HG03469 (cell line): Measurements from ENCODE around the gene ERG.

Experiments
- ATAC-seq: cut with Tn5 transposase; IDR thresholded peaks from one replicate; pipeline ENCODE4 v1.9.1; 2021; ENCODE audit warnings: mild to moderate bottlenecking, moderate library complexity, moderate number of reproducible peaks; ENCODE audit not compliant: unreplicated experiment

ERG gene

DNA sequence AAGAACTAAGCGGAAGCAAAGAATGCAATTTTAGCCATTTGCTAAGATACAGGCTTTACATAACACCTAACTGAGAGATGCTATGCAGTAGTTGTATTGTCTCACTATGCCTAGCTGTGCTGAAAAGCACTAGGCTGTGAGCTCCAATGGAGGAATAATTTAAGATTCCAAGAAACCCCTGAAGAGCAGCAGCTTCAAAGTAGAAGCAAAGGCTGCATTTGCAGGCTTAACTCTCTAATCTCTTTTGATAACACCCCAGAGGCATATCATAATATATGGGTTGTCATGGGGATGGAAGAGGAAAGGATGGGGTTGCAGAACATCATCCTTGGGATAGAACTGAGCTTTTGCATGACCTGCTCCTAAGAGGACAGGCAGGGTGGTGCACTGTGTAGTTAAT, 102.0 kb downstream of the ERG start:
- ATAC-seq: no peak

DNA sequence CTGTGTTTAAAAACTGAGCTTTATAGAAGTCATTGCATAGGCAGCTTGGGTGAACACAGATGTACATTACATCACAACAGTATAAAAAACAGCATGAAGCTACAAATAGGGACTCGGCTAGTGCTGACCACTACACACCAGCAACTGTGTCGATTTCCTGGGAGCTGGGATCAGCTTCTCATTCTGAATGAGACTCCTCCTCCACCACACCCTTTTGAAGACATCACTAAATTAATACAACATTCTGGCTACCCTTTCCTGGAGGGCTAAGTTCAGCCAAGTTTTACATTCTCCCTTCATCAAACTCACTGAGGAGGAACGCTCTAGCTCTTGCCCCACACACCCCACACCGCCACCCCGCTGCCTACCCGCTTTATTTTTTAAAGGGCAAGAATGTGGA, 102.7 kb downstream of the ERG start:
- no peak for ATAC-seq

GRCh38 chr21:38392661-38393060, 105.6 kb downstream of the ERG start:
- ATAC-seq: no peak

GRCh38 chr21:38389896-38390295, 108.4 kb downstream of the ERG start:
- ATAC-seq: no peak

GRCh38 chr21:38389354-38389676, 109.0 kb downstream of the ERG start:
- no peak for ATAC-seq

DNA sequence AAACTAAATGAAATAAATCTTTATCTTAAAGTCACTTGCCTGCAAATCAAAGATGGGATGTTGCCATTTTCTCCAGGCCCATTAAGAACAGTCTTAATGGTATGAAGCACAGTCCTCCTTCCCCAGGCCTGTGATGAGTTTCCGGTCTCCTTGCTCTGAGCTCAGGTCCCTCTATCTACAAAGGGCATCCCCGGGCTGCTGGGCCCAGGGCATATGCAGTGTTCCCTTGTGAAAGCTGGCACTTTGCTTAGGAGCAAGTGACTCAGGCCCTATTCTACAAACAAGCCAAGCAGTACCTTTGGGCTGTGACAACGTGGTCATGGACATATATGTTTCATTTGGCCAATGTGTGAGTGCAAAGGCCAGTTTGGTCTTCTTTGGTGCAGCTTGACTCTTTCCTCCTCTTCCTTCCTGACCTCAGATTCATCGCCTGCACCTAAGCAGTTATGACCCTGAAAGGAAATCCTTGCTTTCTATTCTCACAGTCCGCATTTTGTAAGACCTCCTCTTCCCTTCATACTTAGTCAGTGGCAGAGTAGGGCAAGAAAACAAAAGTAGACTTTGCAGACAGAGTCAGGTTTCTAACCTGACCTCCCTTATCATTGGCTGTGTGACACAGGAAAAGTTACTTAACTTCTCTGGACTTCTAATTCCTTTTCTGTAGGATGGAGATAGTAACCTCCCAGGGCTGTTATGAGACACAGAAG, 109.5 kb downstream of the ERG start:
- no peak for ATAC-seq

GRCh38 chr21:38388203-38388602, 110.1 kb downstream of the ERG start:
- no peak for ATAC-seq

DNA sequence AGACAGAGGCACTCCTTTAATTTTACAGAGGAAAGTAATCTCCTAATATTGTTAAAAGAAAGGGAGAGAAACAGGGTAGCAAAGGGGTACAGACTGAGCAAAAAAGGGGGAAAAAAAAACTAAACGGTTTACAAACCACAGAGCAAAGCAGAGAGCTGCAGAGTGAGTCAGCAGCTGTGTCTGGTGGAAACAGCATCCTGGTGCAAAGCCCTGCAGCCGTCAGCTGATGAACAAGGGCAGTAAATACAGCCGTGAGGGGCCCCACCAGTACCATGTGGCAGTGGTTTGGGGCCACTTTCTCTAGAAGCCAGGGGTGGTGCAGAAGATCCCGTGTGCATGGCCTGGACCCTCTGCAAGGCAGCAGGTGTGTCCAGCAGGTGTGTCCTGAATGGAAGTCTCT, 111.3 kb downstream of the ERG start:
- no peak for ATAC-seq

GRCh38 chr21:38385427-38386175, 112.7 kb downstream of the ERG start:
- no peak for ATAC-seq

- no peak for ATAC-seq
Measured at GRCh38 chr21:38384675-38385426, 113.4 kb downstream of the ERG start.

- ATAC-seq: no peak
Measured at GRCh38 chr21:38384238-38384560, 114.1 kb downstream of the ERG start.

DNA sequence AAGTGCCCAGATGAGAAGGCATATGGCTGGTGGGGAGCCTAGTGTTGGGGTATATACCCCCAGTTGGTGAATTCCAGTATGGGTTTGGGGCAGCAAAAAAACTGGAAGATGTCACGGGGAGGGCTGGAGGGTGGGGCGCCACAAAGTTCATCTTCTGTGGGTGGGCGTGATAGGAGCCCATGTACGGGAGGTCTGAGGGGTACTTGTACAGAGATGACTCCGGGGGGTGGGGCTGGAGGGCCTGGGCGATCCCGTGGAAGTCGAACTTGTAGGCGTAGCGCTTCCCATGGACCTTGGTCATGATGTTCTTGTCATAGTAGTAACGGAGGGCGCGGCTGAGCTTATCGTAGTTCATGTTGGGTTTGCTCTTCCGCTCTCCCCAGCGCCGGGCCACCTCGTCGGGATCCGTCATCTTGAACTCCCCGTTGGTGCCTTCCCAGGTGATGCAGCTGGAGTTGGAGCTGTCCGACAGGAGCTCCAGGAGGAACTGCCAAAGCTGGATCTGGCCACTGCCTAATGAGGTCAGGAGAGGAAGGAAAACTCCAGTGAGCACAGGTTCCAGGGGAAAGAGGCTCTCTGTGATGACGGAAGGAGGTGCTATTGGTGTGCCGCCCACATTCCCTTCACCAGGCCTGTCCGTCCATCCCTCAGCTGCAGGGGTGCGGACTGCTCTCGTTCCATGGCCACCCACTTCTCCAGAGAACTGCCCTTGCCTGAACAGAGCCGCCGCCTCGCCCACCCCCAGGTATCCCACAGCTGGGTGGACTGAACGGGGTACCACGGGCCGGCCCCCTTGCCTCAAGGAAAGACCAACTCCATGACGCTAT, 114.7 kb downstream of the ERG start:
- no peak for ATAC-seq

DNA sequence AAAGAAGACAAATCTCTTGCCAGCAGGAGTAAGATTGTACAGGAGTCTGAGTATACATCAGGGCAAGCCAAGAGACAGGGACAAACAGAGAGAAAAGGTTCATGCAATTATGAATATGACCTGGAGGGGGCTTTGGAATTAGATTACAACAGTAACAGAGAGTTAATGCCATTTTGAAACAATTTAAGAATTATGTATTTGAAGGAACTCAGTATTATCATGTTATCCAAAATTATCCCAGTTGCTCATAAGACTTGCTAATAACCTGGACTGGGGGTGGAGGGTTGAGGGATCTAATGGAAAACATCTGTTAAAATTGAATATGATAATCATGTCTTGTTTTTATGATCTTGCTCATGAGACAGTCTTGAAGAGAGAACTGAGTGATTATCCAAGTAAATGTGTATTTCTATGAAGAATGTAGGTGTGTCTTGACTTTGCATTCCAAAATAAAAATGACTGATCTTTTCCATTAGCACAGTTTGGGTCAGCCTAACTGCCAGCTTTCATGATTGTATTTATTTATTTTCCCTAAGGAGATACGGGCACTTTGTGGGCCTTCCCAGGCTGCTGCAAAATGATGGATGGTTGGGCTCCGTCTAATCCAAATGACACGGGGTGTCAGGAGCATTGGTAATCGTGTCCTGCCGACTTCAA, 117.7 kb downstream of the ERG start:
- ATAC-seq: no peak

GRCh38 chr21:38379147-38379546, 119.1 kb downstream of the ERG start:
- ATAC-seq: no peak

DNA sequence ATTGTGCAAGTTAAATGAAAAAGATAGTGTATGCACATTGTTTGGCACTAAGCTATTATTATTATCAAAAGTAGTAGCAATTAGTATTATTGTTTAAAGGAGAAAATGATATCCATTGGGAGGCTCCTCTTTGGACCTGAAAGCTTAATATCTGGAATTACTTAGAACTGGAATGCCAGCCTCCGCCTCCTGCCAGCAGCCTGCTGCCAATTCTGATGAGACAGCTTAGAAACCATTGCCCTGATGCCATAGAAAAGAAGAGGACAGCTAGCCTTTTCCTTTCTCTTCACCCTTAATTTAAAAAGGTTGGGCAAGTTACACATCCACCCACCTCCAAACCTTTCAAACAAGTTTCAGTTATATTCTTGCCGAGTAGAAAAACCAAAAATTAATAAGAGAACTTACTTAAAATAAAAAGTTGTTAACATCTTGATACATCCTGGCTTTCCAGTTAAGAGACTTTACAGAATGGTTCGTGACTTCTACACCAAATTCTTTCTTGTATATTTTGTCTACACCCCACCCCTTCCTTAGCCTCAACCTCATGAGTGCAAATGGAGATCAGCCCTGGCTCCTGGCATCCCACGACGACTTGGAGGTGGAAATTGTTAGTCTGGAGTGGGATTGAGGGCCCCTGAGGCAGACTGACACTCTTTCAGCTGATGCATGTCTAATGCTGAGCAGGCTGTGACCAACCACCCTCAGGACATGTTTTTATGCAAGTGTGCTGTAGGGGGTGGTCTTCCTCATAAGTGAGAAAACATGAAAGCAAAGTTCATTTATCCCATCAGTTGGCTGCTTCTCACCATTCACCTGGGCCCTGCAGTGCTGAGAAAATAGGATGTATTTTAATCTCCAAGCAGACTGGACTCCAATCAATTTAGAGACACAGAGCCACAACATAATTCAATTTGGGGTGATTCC, 120.8 kb downstream of the ERG start:
- ATAC-seq: no peak

DNA sequence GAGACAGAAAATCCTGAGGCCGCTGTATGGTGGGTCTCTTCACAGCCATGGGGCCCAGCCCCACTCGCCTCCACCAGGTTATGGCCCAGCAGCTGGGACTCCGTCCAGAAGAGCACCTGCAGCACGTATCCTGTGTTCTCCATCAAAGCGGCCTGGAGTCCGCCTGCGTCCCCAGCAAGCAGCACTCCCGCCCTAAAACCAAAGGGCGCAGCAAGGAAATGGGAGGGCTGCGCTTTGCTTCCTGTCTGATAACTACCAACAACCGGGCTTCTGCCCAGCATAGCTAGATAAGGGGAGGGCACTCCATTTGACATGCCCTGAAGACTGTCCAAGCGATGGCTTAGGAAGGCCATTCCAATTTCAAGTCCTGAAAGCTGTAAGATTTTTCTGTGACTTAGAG, 121.6 kb downstream of the ERG start:
- ATAC-seq: no peak

DNA sequence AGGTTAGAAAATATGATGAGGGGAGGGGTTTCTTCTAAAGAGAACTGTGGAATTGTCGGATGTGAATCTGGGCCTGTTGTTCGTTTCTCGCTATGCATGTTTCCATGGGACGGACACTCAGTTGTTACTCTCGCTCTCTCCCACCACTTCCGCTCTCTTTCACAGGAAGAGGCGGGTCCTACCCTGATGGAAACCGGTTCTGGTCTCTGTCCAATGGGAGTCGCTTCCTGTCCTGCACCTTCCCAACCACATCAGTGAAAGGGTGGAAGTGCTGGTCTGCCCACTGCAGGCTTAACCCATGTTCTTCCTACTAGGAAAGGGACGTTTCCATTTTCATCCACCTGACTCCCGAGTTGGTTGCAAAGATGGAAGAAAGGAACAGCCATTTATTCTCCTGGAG, 122.0 kb downstream of the ERG start:
- no peak for ATAC-seq

DNA sequence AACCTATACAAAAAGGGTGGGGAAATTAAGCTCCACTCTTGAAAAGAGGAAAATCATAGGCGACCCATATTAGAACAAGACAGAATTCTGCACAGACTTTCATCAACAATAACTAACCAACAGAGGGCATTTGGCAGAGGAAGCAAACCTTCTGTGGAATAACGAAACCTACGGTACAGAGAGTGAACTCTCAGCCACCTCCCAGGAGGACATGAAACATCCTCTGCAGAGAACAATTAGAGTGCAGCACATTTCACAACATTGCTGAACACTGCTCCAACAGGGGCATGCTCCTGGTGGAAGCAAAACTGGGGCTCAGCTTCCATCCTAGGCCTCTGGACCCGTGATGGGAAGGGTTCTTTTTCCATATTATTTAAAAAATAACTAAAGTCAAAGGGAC, 130.6 kb downstream of the ERG start:
- no peak for ATAC-seq

DNA sequence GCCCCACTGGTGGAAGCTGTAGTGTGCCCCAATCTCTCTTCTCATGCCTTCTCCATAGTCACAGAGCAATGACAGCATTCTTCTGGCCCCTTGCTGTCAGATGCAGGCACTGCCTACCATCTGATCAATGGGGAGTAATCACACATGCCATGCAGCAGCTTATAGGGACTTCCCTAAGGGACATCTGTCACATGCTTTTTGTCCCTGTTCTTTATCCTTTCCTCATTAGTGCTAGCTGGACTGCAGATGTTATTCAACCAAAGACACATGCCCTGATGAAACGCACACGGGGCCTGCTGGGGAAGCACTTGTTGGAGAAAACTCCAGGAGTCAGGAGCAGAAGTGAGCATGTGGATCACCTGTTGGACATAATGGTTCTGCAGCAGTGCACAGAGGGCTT, 132.8 kb downstream of the ERG start:
- ATAC-seq: no peak

DNA sequence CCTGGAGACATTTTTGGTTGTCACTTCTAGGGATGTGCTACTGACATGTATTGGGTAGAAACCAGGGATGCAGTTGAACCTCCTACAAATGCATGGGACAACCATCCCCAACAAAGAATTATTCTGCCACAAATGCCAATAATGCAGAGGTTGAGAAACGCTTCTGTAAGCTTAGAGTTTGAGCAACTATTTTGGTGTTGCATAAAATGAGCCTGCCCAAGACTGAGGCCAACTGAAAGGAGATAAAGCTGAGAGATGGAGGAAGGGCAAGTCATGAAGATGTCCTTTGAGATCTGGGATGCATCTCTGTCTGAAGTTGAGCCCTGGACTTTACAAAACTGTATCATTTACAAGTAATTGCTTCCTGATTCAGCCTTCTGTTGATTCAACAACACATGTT, 134.6 kb downstream of the ERG start:
- ATAC-seq: no peak
